NCI-H1105 treated with DMSO at 0.1 percent for 48 hours (cell line): Measurements from ENCODE around the gene LHFPL2.

Experiments used
- DNase-seq: peaks from one replicate; lab custom pipeline; 2025; lab: John Stamatoyannopoulos, UW

The LHFPL2 gene

GRCh38 chr5:78594610-78595457, 53.7 kb downstream of the LHFPL2 start:
- no peak for DNase-seq

- no peak for DNase-seq
Observed at GRCh38 chr5:78594021-78594420, 54.6 kb downstream of the LHFPL2 start.

- DNase-seq: no peak
Observed at GRCh38 chr5:78593465-78593864, 55.1 kb downstream of the LHFPL2 start.

- DNase-seq: no peak
Observed at GRCh38 chr5:78592735-78593386, 55.7 kb downstream of the LHFPL2 start.

GRCh38 chr5:78591972-78592700, 56.4 kb downstream of the LHFPL2 start:
- DNase-seq: no peak

- no peak for DNase-seq
Observed at GRCh38 chr5:78591138-78591612, 57.4 kb downstream of the LHFPL2 start.

GRCh38 chr5:78589923-78590322, 58.6 kb downstream of the LHFPL2 start:
- no peak for DNase-seq

GRCh38 chr5:78588507-78588906, 60.1 kb downstream of the LHFPL2 start:
- no peak for DNase-seq

GRCh38 chr5:78587775-78588291, 60.7 kb downstream of the LHFPL2 start:
- no peak for DNase-seq

GRCh38 chr5:78587081-78587774, 61.3 kb downstream of the LHFPL2 start:
- no peak for DNase-seq

- no peak for DNase-seq
Observed at GRCh38 chr5:78586251-78586650, 62.3 kb downstream of the LHFPL2 start.

- no peak for DNase-seq
Observed at GRCh38 chr5:78578015-78578414, 70.6 kb downstream of the LHFPL2 start.

- DNase-seq: no peak
Observed at GRCh38 chr5:78577071-78577807, 71.3 kb downstream of the LHFPL2 start.

GRCh38 chr5:78576376-78576775, 72.2 kb downstream of the LHFPL2 start:
- no peak for DNase-seq

GRCh38 chr5:78574731-78575161, 73.8 kb downstream of the LHFPL2 start:
- DNase-seq: no peak

- no peak for DNase-seq
Observed at GRCh38 chr5:78574131-78574673, 74.4 kb downstream of the LHFPL2 start.

- no peak for DNase-seq
Observed at GRCh38 chr5:78573318-78573717, 75.3 kb downstream of the LHFPL2 start.

GRCh38 chr5:78570646-78571045, 77.9 kb downstream of the LHFPL2 start:
- no peak for DNase-seq

- DNase-seq: peak; percentile 65
Observed at GRCh38 chr5:78569441-78569840, 79.1 kb downstream of the LHFPL2 start.

- DNase-seq: no peak
Observed at GRCh38 chr5:78568676-78569075, 79.9 kb downstream of the LHFPL2 start.

GRCh38 chr5:78568212-78568611, 80.4 kb downstream of the LHFPL2 start:
- no peak for DNase-seq
